Activated B cell treated with CpG ODN at 0.5 μM for 24 hours (primary cell): Measurements from ENCODE around the gene CCNE1. TPM values are rescaled to one million over a fixed set of nuclear protein-coding genes. Genes with fewer than 3 reads are reported as not detected.

Source experiments
- ATAC-seq: fragments of 200-7000 bp; cut with Tn5 transposase; one replicate; pipeline ENCODE4 v1.10.0; 2021; ENCODE audit warnings: low read depth, mild to moderate bottlenecking, moderate library complexity
- CTCF ChIA-PET: fragments of 350-600 bp; sonication (Branson Sonifier 250); formaldehyde crosslinking; loops from one replicate; lab custom pipeline; 2021; ENCODE audit warnings: antibody characterized with exemption; lab: Charles Lee
- POLR2A ChIA-PET: fragments of 350-600 bp; sonication (Branson Sonifier 250); formaldehyde crosslinking; loops from one replicate; lab custom pipeline; 2021; ENCODE audit warnings: antibody characterized with exemption; lab: Charles Lee
- DNase-seq: peaks from one replicate; pipeline ENCODE4 v3.0.0; 2022
- H3K27ac Mint-ChIP-seq: one replicate; pipeline ENCODE4 v1.8.0; 2020; ENCODE audit warnings: mixed read lengths
- H3K27me3 Mint-ChIP-seq: one replicate; pipeline ENCODE4 v1.8.0; 2021; ENCODE audit warnings: mixed read lengths
- H3K36me3 Mint-ChIP-seq: one replicate; pipeline ENCODE4 v1.8.0; 2021; ENCODE audit warnings: low read depth, mixed read lengths
- H3K4me1 Mint-ChIP-seq: one replicate; pipeline ENCODE4 v1.8.0; 2021; ENCODE audit warnings: mixed read lengths
- H3K4me3 Mint-ChIP-seq: one replicate; pipeline ENCODE4 v1.8.0; 2020; ENCODE audit warnings: mild to moderate bottlenecking, mixed read lengths
- H3K9me3 Mint-ChIP-seq: one replicate; pipeline ENCODE4 v1.8.0; 2020; ENCODE audit warnings: mixed read lengths
- CTCF ChIP-seq: fragments of 200-600 bp; IDR thresholded peaks from one replicate; pipeline ENCODE4 v1.8.0; 2022; ENCODE audit warnings: antibody characterized with exemption, mild to moderate bottlenecking
- intact Hi-C: fragments of 100-400 bp; cut with micrococcal nuclease; formaldehyde crosslinking; loops from one replicate; pipeline ENCODE4 v1.15.1; 2024
- total RNA-seq: library from RNA; stranded (reverse); gene quantifications from 2 replicates; pipeline ENCODE4 v1.2.3, GENCODE V29; 2022

CCNE1 gene
- total RNA-seq, 1 donor from 2014 or later: 4.1 TPM

- intact Hi-C loops: no loop called here
- ChIA-PET POLR2A (no interaction called here), CTCF (interaction anchor here (1.2 kb wide), 1 partner anchor 29 kb away, joined by 3 read pairs; no protein-coding TSS in a partner anchor)
- TF ChIP-seq CTCF: no peak
- Mint-ChIP-seq H3K27me3 (peaks cover 3% of the 10 kb centered on the region), H3K4me3 (no peak overlapping the region), H3K9me3 (no peaks in the 10 kb centered on the region), H3K4me1 (no peaks in the 10 kb centered on the region), H3K36me3 (no peaks in the 10 kb centered on the region), H3K27ac (no peak overlapping the region)
- ATAC-seq (no peak), DNase-seq (no peak)
These were observed 44.6 kb upstream of the CCNE1 start for GRCh38 chr19:29767039-29767735.

DNA sequence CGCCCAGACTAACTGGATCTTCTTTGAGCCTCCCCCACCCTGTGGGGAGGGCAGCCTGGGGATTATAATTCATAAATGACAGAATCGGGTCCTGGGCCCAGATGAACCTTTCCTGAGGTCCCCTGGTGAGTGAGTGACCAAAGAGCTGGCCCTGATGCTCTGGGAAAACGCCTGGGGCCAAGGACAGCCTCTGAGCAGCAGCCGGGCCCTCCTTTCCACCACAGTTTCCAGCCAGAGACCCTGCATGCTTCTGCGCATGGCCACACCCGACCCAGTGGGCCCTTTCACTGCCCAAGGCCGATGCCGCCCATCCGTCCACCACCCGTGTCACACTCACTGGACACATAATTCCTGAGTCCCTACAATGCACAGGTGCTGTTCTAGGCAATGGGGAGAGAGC is 43.6 kb upstream of the CCNE1 start:
- no peaks in the 10 kb centered on the region for H3K4me1 Mint-ChIP-seq
- no peaks in the 10 kb centered on the region for H3K9me3 Mint-ChIP-seq
- intact Hi-C loops: no loop called here
- H3K36me3 Mint-ChIP-seq: no peaks in the 10 kb centered on the region
- DNase-seq: no peak
- no peak overlapping the region for H3K27ac Mint-ChIP-seq
- CTCF ChIA-PET: interaction anchor here (1.2 kb wide), 1 partner anchor 28 kb away, joined by 3 read pairs; no protein-coding TSS in a partner anchor
- TF ChIP-seq CTCF: no peak
- H3K4me3 Mint-ChIP-seq: no peak overlapping the region
- H3K27me3 Mint-ChIP-seq: peaks cover 3% of the 10 kb centered on the region
- no peak for ATAC-seq
- POLR2A ChIA-PET: no interaction called here

DNA sequence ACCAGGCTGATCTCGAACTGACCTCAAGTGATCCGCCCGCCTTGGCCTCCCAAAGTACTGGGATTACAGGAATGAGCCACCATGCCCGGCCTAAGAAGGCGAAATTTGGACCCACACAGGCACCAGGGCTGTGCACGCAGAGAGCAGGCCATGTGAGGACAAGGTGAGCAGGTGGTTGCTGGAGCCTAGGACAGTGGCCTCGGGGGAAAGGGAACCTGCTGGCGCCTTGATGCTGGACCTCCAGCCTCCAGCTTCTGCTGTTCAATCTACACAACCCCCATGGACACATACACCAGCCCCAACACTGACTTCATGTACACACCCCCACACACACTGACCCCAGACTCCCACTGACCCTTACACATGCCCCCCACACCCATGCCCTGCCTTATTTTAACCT is 41.8 kb upstream of the CCNE1 start:
- ATAC-seq (no peak), DNase-seq (no peak)
- H3K9me3 Mint-ChIP-seq: no peaks in the 10 kb centered on the region
- TF ChIP-seq CTCF: no peak
- CTCF ChIA-PET: no interaction called here
- H3K36me3 Mint-ChIP-seq: no peaks in the 10 kb centered on the region
- no peak overlapping the region for H3K4me3 Mint-ChIP-seq
- H3K4me1 Mint-ChIP-seq: no peaks in the 10 kb centered on the region
- peaks cover 5% of the 10 kb centered on the region for H3K27me3 Mint-ChIP-seq
- H3K27ac Mint-ChIP-seq: no peak overlapping the region
- POLR2A ChIA-PET: no interaction called here
- intact Hi-C loops: no loop called here

GRCh38 chr19:29770648-29771047 is 41.1 kb upstream of the CCNE1 start:
- CTCF ChIA-PET: interaction anchor here (0.6 kb wide), 1 partner anchor 107 kb away, joined by 5 read pairs; no protein-coding TSS in a partner anchor
- no peaks in the 10 kb centered on the region for H3K9me3 Mint-ChIP-seq
- TF ChIP-seq CTCF: no peak
- no peak overlapping the region for H3K27ac Mint-ChIP-seq
- DNase-seq: no peak
- intact Hi-C loops: no loop called here
- POLR2A ChIA-PET: no interaction called here
- no peaks in the 10 kb centered on the region for H3K36me3 Mint-ChIP-seq
- no peak for ATAC-seq
- peaks cover 3% of the 10 kb centered on the region for H3K27me3 Mint-ChIP-seq
- no peaks in the 10 kb centered on the region for H3K4me1 Mint-ChIP-seq
- no peak overlapping the region for H3K4me3 Mint-ChIP-seq

- POLR2A ChIA-PET: interaction anchor here (0.7 kb wide), 1 partner anchor 101 kb away, joined by 3 read pairs; no protein-coding TSS in a partner anchor
- H3K27ac Mint-ChIP-seq: no peak overlapping the region
- no peaks in the 10 kb centered on the region for H3K9me3 Mint-ChIP-seq
- CTCF ChIA-PET: no interaction called here
- no peak overlapping the region for H3K4me3 Mint-ChIP-seq
- ATAC-seq: no peak
- no peak for TF ChIP-seq CTCF
- H3K4me1 Mint-ChIP-seq: no peaks in the 10 kb centered on the region
- H3K36me3 Mint-ChIP-seq: no peaks in the 10 kb centered on the region
- DNase-seq: no peak
- H3K27me3 Mint-ChIP-seq: peaks cover 3% of the 10 kb centered on the region
- intact Hi-C loops: no loop called here
These were observed 39.9 kb upstream of the CCNE1 start for GRCh38 chr19:29771708-29772414.
